ENCODE data around the gene IFRD2. TPM values are rescaled to one million over a fixed set of nuclear protein-coding genes. Genes with fewer than 3 reads are reported as not detected.

Gene IFRD2
- total RNA-seq, 1 donor from 2014 or later = 231 TPM

DNA sequence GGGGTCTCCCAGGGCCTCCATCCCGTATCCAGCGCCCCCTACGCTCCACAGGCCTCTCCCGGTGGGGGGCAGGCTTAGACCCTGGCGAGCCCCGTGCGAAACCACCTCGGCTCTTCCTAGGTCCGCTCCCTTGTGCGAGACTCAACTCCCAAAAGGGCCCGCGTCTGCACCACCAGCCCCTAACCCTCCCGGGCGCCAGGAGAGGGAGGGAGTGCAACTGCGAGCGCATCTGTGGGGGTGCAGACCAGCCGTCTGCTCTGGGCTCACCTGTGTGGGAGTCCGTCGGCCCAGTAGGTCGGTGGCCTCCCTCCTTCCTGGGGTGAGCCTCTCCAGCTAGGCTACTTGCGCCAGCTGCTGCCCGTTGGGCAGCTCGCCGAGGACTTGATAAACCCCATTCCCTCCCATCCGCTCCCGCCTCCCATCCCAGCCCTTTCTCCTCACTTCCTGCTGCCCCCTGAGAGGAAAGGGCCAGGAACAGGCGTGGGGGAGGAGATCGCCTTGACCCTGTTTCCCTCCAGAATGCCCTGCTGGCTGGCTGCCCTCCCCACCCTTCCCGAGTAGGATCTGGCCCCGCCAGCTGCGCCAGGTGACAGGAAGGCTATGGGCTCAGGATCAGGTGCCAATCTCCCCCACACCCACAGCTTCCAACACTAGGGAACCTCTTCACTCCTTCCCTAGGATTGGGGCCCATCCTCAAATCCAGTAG, 30.3 kb upstream of the IFRD2 start, which contains the start of gene HYAL2:
Gene HYAL2, minus strand, starts transcription at position 360 of the 706 bp plus-strand sequence. CDS start 2,256 bp downstream, outside the sequence.
- no peaks in the 10 kb centered on the region for H3K27me3 ChIP-seq
- peaks cover 12 to 36% of the 10 kb centered on the region in 2 donors for H3K4me1 ChIP-seq
- peak in 1 of 2 donors; percentile 70 for DNase-seq (ENCODE audit: low spot score in 2 of 2)
- peak within 1 kb of the TSS; percentile 92 to 93 for H3K27ac ChIP-seq
- intact Hi-C loops (cut with DNase I) = no loop called here
- H3K9me3 ChIP-seq = no peaks in the 10 kb centered on the region
- H3K36me3 ChIP-seq = peaks cover 0 to 25% of the 10 kb centered on the region in 2 donors
- no peak for TF ChIP-seq CTCF (IDR thresholded peaks at IDR 0.05)
- H3K4me3 ChIP-seq = peak within 1 kb of the TSS; percentile 66 to 81

DNA sequence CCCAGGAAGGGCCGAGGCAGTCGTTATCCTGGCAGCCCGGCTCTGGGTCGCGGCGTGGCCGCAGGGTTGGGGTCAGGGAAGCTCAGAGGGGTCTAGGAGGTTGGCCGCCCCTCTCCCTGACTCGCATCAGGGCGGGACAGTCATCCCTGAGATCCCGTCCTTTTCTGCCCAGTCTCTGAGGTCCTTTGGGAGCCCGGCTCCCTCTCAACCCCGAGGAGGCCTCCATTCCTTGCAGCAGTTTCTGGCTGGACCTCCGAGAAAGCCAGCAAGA, 29.8 kb upstream of the IFRD2 start:
- intact Hi-C loops (cut with DNase I) = no loop called here
- Histone ChIP-seq H3K27me3 (no peaks in the 10 kb centered on the region), H3K9me3 (no peaks in the 10 kb centered on the region), H3K36me3 (peaks cover 0 to 26% of the 10 kb centered on the region in 2 donors), H3K27ac (peak overlapping the region; percentile 92 to 93), H3K4me1 (peaks cover 10 to 31% of the 10 kb centered on the region in 2 donors), H3K4me3 (peak overlapping the region; percentile 66 to 81)
- no peak for DNase-seq (ENCODE audit: low spot score in 2 of 2)
- TF ChIP-seq CTCF (IDR thresholded peaks at IDR 0.05) = no peak

- TF ChIP-seq CTCF (IDR thresholded peaks at IDR 0.05) = peak; percentile 26 to 63 (median 44)
- intact Hi-C loops (cut with DNase I) = loop anchor here (1.0 kb wide), 1 partner anchor 22 kb away; the partner anchor contains the start of genes HYAL3 and NAA80
- Histone ChIP-seq H3K27ac (peak overlapping the region; percentile 92 to 93), H3K4me3 (peak overlapping the region; percentile 66 to 81), H3K36me3 (peaks cover 0 to 31% of the 10 kb centered on the region in 2 donors), H3K4me1 (peaks cover 8 to 28% of the 10 kb centered on the region in 2 donors), H3K9me3 (no peaks in the 10 kb centered on the region), H3K27me3 (no peaks in the 10 kb centered on the region)
- DNase-seq (ENCODE audit: low spot score in 2 of 2) = peak in 1 of 2 donors; percentile 94
These were observed 29.3 kb upstream of the IFRD2 start for GRCh38 chr3:50321336-50322114.

GRCh38 chr3:50320853-50321335, 28.7 kb upstream of the IFRD2 start:
- peaks cover 0 to 31% of the 10 kb centered on the region in 2 donors for H3K36me3 ChIP-seq
- DNase-seq (ENCODE audit: low spot score in 2 of 2) = peak in 1 of 2 donors; percentile 86

More at GRCh38 chr3:50320853-50321335, 28.7 kb upstream of the IFRD2 start:
- Histone ChIP-seq H3K4me3 (peak overlapping the region; percentile 66 to 81), H3K27ac (peak overlapping the region; percentile 92 to 93), H3K4me1 (peaks cover 8 to 28% of the 10 kb centered on the region in 2 donors), H3K27me3 (no peaks in the 10 kb centered on the region), H3K9me3 (no peaks in the 10 kb centered on the region)
- intact Hi-C loops (cut with DNase I) = loop anchor here (1.0 kb wide), 1 partner anchor 22 kb away; the partner anchor contains the start of genes HYAL3 and NAA80
- peak in 1 of 3 experiments; percentile 5 for TF ChIP-seq CTCF (IDR thresholded peaks at IDR 0.05)

Data from ascending aorta (tissue), 2 donors.